ENCODE data around the gene NCAN.

The NCAN gene

GRCh38 chr19:19193926-19194325 lies 17.8 kb upstream of the NCAN start:
- peaks cover 37% of the 10 kb centered on the region for H3K4me1 ChIP-seq
- H3K4me2 ChIP-seq, result peak overlapping the region; percentile 77
- peaks cover 57% of the 10 kb centered on the region for H3K36me3 ChIP-seq
- peak overlapping the region; percentile 100 for H3K4me3 ChIP-seq
- no peaks in the 10 kb centered on the region for H3K9me3 ChIP-seq
- peaks cover 29% of the 10 kb centered on the region for H4K20me1 ChIP-seq
- peak overlapping the region; percentile 81; the same call in 1 of the 2 replicates for H3K27ac ChIP-seq
- no peaks in the 10 kb centered on the region for H3K27me3 ChIP-seq
- TF ChIP-seq Cebpa-rat (IDR thresholded peaks at IDR 0.05), result no peak
- H3K9ac ChIP-seq, result no peak overlapping the region

DNA sequence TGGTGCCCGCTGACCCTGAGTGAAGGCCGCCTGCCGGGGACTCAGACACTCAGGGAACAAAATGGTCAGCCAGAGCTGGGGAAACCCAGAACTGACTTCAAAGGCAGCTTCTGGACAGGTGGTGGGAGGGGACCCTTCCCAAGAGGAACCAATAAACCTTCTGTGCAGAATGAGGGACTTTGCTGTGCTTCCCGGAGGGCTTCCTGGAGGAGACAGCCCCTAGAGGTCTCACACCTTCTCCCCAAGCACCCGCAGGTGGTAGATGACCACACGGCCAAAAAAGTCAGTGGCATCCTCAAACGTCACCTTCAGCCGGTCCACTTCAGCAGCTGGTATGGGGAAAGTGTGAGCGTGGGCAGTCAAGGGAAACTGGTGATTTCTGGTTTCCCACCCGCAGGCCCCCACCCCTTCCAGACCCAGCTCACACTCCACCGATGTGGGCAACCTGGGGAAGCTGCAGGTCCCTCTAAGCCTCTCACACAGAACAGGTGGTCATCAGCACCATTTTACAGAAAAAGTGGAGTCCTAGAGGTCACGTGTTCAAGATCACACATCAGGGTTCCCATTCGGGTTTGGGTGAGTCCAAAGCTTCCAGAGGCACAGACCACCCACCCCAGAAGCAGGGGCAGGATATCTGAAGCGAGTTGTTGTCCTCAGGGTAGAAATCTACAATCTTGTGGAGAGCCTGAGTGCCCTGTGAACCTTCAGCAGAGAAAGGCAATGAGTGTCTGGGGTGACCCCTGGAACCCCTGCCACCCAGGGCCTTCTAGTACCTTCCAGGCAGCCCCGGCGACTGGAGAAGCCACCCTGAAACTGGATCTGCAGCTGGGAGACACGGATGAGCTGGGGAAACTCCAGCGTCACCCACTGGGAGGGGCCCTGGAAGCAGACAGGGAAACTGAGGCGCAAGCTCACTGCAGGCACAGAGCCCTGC lies 9.8 kb upstream of the NCAN start:
- H3K27me3 ChIP-seq, result no peaks in the 10 kb centered on the region
- peaks cover 53% of the 10 kb centered on the region for H3K36me3 ChIP-seq
- TF ChIP-seq Cebpa-rat (IDR thresholded peaks at IDR 0.05), result no peak
- peaks cover 24% of the 10 kb centered on the region for H3K4me1 ChIP-seq
- H3K9ac ChIP-seq, result peak overlapping the region; percentile 87
- H4K20me1 ChIP-seq, result peaks cover 10% of the 10 kb centered on the region
- peak overlapping the region; percentile 78 for H3K4me3 ChIP-seq
- peak overlapping the region; percentile 96 for H3K4me2 ChIP-seq
- no peaks in the 10 kb centered on the region for H3K9me3 ChIP-seq
- peak overlapping the region; percentile 83 for H3K27ac ChIP-seq

GRCh38 chr19:19202707-19203011 lies 9.1 kb upstream of the NCAN start:
- peaks cover 47% of the 10 kb centered on the region for H3K36me3 ChIP-seq
- H3K27me3 ChIP-seq, result no peaks in the 10 kb centered on the region
- peak overlapping the region; percentile 78 for H3K4me3 ChIP-seq
- H4K20me1 ChIP-seq, result peaks cover 10% of the 10 kb centered on the region
- H3K4me2 ChIP-seq, result peak overlapping the region; percentile 96
- no peak for TF ChIP-seq Cebpa-rat (IDR thresholded peaks at IDR 0.05)
- H3K9me3 ChIP-seq, result no peaks in the 10 kb centered on the region
- H3K9ac ChIP-seq, result peak overlapping the region; percentile 87
- peaks cover 24% of the 10 kb centered on the region for H3K4me1 ChIP-seq
- H3K27ac ChIP-seq, result peak overlapping the region; percentile 83

GRCh38 chr19:19203012-19203856 lies 8.5 kb upstream of the NCAN start, which contains the start of gene NR2C2AP:
Gene NR2C2AP (minus strand): TSS chr19:19203414. CDS start chr19:19203060, 354 bp downstream.
- Histone ChIP-seq H3K4me2 (peak within 1 kb of the TSS; percentile 96), H3K36me3 (peaks cover 41% of the 10 kb centered on the region), H4K20me1 (peaks cover 10% of the 10 kb centered on the region), H3K9ac (peak within 1 kb of the TSS; percentile 87), H3K27me3 (no peaks in the 10 kb centered on the region), H3K4me1 (peaks cover 24% of the 10 kb centered on the region), H3K4me3 (peak within 1 kb of the TSS; percentile 78), H3K27ac (peak within 1 kb of the TSS; percentile 83), H3K9me3 (no peaks in the 10 kb centered on the region)
- TF ChIP-seq Cebpa-rat (IDR thresholded peaks at IDR 0.05), result no peak

DNA sequence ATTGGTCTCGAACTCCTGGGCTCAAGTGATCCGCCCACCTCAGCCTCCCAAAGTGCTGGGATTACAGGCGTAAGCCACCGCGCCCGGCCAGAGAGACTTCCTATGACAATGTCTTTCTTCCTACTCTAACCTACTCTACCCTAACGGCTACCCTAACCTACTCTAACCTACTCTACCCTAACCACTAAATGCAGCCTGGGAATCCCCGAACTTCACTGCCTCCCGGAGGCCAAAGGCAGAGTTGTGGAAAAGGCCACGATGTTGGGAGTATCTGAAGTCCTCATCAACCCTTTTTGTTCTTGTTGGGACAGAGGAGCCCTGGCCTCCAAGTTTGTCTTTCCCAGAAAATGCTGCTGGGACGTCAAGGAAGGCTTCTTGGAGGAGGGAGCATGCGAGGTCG lies 7.6 kb upstream of the NCAN start:
- no peak for TF ChIP-seq Cebpa-rat (IDR thresholded peaks at IDR 0.05)
- H3K4me2 ChIP-seq, result peak overlapping the region; percentile 96; the same call in 1 of the 2 replicates
- peaks cover 10% of the 10 kb centered on the region for H4K20me1 ChIP-seq
- no peak overlapping the region for H3K9ac ChIP-seq
- H3K4me3 ChIP-seq, result no peak overlapping the region
- no peak overlapping the region for H3K27ac ChIP-seq
- H3K27me3 ChIP-seq, result no peaks in the 10 kb centered on the region
- peaks cover 24% of the 10 kb centered on the region for H3K4me1 ChIP-seq
- peaks cover 32% of the 10 kb centered on the region for H3K36me3 ChIP-seq
- H3K9me3 ChIP-seq, result no peaks in the 10 kb centered on the region

- H3K9ac ChIP-seq, result no peak overlapping the region
- no peak overlapping the region for H3K27ac ChIP-seq
- peaks cover 24% of the 10 kb centered on the region for H3K4me1 ChIP-seq
- H4K20me1 ChIP-seq, result peaks cover 10% of the 10 kb centered on the region
- TF ChIP-seq Cebpa-rat (IDR thresholded peaks at IDR 0.05), result no peak
- no peak overlapping the region for H3K4me2 ChIP-seq
- no peaks in the 10 kb centered on the region for H3K9me3 ChIP-seq
- no peaks in the 10 kb centered on the region for H3K27me3 ChIP-seq
- peaks cover 16% of the 10 kb centered on the region for H3K36me3 ChIP-seq
- H3K4me3 ChIP-seq, result no peak overlapping the region
Observed at GRCh38 chr19:19205416-19206410, 6.0 kb upstream of the NCAN start.

DNA sequence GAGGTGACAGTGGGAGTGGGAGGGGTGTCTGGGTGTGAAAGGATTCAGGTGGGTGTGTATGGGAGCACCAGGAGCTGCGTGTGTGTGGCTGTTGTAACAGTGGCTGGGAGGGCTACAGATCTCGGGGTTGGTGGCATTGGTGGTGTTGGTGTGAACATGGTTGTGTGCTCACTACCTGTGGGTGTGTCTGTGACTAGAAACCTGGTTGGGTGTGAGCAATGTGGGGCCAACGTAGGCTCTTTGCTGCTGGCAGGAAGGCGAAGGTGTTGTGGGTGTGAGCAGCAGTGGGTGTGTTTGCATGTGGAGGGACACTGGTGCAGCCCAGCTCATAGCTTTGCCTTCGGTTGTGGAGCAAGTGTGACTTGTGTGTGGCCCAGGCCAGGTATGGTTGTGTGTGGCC lies 4.8 kb upstream of the NCAN start:
- H3K4me2 ChIP-seq, result no peak overlapping the region
- TF ChIP-seq Cebpa-rat (IDR thresholded peaks at IDR 0.05), result no peak
- no peak overlapping the region for H3K27ac ChIP-seq
- H3K27me3 ChIP-seq, result peaks cover 12% of the 10 kb centered on the region
- no peaks in the 10 kb centered on the region for H3K9me3 ChIP-seq
- H4K20me1 ChIP-seq, result no peaks in the 10 kb centered on the region; the same call in 1 of the 2 replicates
- peaks cover 16% of the 10 kb centered on the region for H3K4me1 ChIP-seq
- no peak overlapping the region for H3K4me3 ChIP-seq
- peaks cover 5% of the 10 kb centered on the region; the same call in 1 of the 2 replicates for H3K36me3 ChIP-seq
- H3K9ac ChIP-seq, result no peak overlapping the region

- Histone ChIP-seq H3K9ac (no peak overlapping the region), H3K9me3 (no peaks in the 10 kb centered on the region), H3K27me3 (peaks cover 22% of the 10 kb centered on the region), H3K27ac (no peak overlapping the region), H3K36me3 (no peaks in the 10 kb centered on the region), H3K4me3 (no peak overlapping the region), H4K20me1 (peaks cover 6% of the 10 kb centered on the region; the same call in 1 of the 2 replicates), H3K4me1 (peaks cover 8% of the 10 kb centered on the region; the same call in 1 of the 2 replicates), H3K4me2 (no peak overlapping the region)
- TF ChIP-seq Cebpa-rat (IDR thresholded peaks at IDR 0.05), result no peak
Observed at GRCh38 chr19:19207637-19208572, 3.9 kb upstream of the NCAN start.

Data from BLaER1 (cell line).